K562 treated with DMSO at 1 percent for 12 hours (cell line): ENCODE measurements around the gene KRT36. TPM values are rescaled to one million over a fixed set of nuclear protein-coding genes. Genes with fewer than 3 reads are reported as not detected.

Experiments used
- total RNA-seq: library from RNA; unstranded; fragments of 300-600 nt; gene quantifications from 2 replicates; pipeline ENCODE4 v1.2.3, GENCODE V29; 2022; ENCODE audit not compliant: insufficient read depth

KRT36 gene
- not detected in 2 replicates for total RNA-seq

GRCh38 chr17:41489531-41489930 is at the start of gene KRT36:
Gene KRT36 (minus strand): TSS chr17:41489910. CDS start chr17:41489864, 46 bp downstream.

GRCh38 chr17:41518789-41519449 is 29.2 kb upstream of the KRT36 start, which contains the start of gene KRT15:
Gene KRT15 (minus strand): TSS chr17:41518890. CDS start chr17:41518827, 63 bp downstream.

GRCh38 chr17:41505007-41505808 is 15.5 kb upstream of the KRT36 start, which contains the start of gene KRT13:
Gene KRT13 (minus strand): TSS chr17:41505612. CDS start chr17:41505550, 62 bp downstream.

GRCh38 chr17:41481036-41481435 is 8.7 kb downstream of the KRT36 start, which contains the start of gene KRT35:
Gene KRT35 (minus strand): TSS chr17:41481151. CDS start chr17:41481097, 54 bp downstream.

GRCh38 chr17:41466988-41467387 is 22.7 kb downstream of the KRT36 start, which contains the start of gene KRT32:
Gene KRT32 (minus strand): TSS chr17:41467386. CDS start chr17:41467325, 61 bp downstream.

GRCh38 chr17:41440531-41441033 is 49.1 kb downstream of the KRT36 start, which contains the start of gene KRT38:
Gene KRT38 (minus strand): TSS chr17:41440983. CDS start chr17:41440921, 62 bp downstream.

Other genes with a start within 250 kb of the KRT36 start
- gene KRTAP9-4, start 240.2 kb downstream of the KRT36 start, total RNA-seq = not detected in 2 replicates
- gene KRTAP9-9, start 234.5 kb downstream of the KRT36 start, total RNA-seq = not detected in 2 replicates
- gene KRTAP9-6, start 224.5 kb downstream of the KRT36 start, total RNA-seq = not detected in 2 replicates
- not detected in 2 replicates for gene KRTAP9-7, start 214.2 kb downstream of the KRT36 start, total RNA-seq
- gene KRTAP29-1, start 187.1 kb downstream of the KRT36 start, total RNA-seq = not detected in 2 replicates
- gene KRTAP16-1, start 180.6 kb downstream of the KRT36 start, total RNA-seq = not detected in 2 replicates
- not detected in 2 replicates for gene KRTAP17-1, start 174.2 kb downstream of the KRT36 start, total RNA-seq
- gene KRT33A, start 139.1 kb downstream of the KRT36 start, total RNA-seq = not detected in 2 replicates
- gene KRT33B, start 120.1 kb downstream of the KRT36 start, total RNA-seq = not detected in 2 replicates
- not detected in 2 replicates for gene KRT34, start 107.6 kb downstream of the KRT36 start, total RNA-seq
- gene KRT31, start 92.3 kb downstream of the KRT36 start, total RNA-seq = not detected in 2 replicates
- gene KRT37, start 65.3 kb downstream of the KRT36 start, total RNA-seq = not detected in 2 replicates
- not detected in 2 replicates for gene KRT38, start 48.9 kb downstream of the KRT36 start, total RNA-seq
- gene KRT32, start 22.5 kb downstream of the KRT36 start, total RNA-seq = not detected in 2 replicates
- gene KRT35, start 8.8 kb downstream of the KRT36 start, total RNA-seq = not detected in 2 replicates
- not detected in 2 replicates for gene KRT13, start 15.7 kb upstream of the KRT36 start, total RNA-seq
- gene KRT15, start 29.0 kb upstream of the KRT36 start, total RNA-seq = 0.81 TPM in 1 of 2 replicates, not detected in the other
- gene KRT19, start 38.4 kb upstream of the KRT36 start, total RNA-seq = 152 and 220 TPM in 2 replicates
- not detected in 2 replicates for gene KRT9, start 82.1 kb upstream of the KRT36 start, total RNA-seq
- not detected in 2 replicates for gene KRT14, start 97.0 kb upstream of the KRT36 start, total RNA-seq
- gene KRT16, start 122.9 kb upstream of the KRT36 start, total RNA-seq = not detected in 2 replicates
- gene KRT17, start 134.7 kb upstream of the KRT36 start, total RNA-seq = not detected in 2 replicates
- 1,324 and 1,369 TPM in 2 replicates for gene EIF1, start 199.0 kb upstream of the KRT36 start, total RNA-seq
- gene GAST, start 222.4 kb upstream of the KRT36 start, total RNA-seq = not detected in 2 replicates
- not detected in 2 replicates for gene HAP1, start 244.7 kb upstream of the KRT36 start, total RNA-seq